Activated CD4-positive, alpha-beta T cell treated with anti-CD3 and anti-CD28 coated beads, Interleukin-2, Interleukin-6, amounts not matched to agents 100 ng/mL and 50 ng/mL, durations not matched to agents 16 hours and 8 hours (primary cell): Measurements from ENCODE around the gene CIBAR2.

ENCODE experiments used
- DNase-seq: peaks from one replicate; pipeline ENCODE4 v3.0.0-alpha.2; 2020

The CIBAR2 gene

DNA sequence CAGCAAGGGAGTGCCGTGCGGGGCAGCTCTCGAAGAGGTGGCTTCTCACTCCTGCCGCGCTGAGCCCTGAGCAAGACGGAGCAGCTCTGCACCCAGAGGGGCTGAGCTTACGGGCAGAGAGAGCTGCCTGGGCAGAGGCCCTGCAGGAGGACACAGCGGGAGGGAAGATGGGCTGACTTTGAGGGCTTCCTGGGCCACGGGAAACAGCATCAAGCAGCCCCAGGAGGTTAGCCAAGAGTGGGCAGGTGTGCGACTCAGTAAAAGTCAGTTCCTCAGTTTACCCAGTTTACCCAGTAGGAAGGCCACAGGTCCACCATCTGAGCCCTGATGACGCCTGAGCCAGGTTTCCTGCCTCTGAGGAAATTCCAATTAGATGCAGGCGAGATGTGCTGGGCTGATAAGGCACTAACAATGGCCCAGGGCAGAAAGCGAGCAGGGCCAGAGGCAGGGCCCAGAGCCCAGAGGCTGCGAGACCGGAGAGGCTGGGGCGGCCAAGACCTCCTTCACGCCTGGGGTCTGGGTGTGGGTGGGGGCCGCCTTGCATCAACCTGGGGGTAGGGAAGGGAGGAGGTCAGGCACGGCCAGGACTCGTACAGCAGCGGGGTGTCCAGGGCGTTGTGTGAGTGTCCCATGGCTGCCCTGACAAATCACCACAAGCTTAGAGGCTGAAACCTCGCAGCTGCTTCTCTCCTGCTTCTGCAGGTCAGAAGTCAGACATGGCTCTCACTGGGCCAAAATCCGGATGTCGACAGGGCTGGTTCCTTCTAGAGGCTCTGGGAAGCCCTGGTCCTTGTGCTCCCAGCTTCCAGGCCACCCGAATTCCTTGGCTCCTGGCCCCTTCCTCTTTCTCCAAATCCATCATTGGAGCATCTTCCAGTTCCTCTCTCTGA lies 32.0 kb upstream of the CIBAR2 start:
- no peak for DNase-seq

DNA sequence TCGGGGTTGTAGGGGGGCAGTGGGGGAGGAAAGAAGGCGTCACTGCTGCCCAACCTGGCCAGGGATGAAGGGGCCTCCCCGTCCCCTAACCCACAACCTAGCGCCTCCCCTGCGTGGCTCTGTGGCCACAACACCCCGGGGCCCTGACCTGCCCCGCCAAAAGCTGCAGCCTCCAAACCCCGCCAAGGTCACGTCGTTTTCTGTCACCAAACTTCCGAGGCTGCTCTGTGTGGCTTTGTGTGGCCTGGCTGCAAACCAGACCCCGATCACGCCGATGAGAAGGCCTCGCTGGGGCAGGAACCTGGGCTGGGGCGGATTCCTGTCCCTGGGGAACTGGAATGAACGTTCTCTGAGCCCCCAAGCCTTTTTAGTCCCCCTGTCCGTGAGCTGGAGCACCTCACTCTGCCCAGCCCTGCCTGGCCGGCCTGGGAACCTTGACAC lies 30.5 kb upstream of the CIBAR2 start:
- DNase-seq: no peak

- DNase-seq: no peak
Observed at GRCh38 chr16:85142129-85142513, 29.8 kb upstream of the CIBAR2 start.

GRCh38 chr16:85141491-85142128 lies 29.3 kb upstream of the CIBAR2 start:
- DNase-seq: no peak

DNA sequence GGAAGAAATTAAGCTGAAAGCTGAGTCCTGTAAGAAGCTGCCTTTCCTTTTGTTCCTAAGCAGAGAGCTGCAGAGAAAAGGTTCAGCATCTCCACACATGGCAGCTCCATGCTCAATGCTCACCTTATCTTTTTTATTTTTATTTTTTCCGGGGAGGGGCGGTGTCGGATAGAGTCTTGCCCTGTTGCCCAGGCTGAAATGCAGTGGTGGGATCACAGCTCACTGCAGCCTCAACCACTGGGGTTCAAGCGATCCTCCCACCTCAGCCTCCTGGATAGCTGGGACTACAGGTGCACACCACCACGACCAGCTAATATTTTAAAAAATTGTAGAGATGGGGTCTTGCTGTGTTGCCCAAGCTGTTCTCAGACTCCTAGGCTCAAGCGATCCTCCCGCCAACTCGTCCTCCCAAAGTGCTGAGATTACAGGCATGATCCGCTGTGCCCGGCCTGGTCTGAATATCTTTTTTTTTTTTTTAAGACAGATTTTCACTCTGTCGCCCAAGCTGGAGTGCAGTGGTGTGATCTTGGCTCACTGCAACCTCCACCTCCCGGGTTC lies 28.3 kb upstream of the CIBAR2 start:
- DNase-seq: no peak

DNA sequence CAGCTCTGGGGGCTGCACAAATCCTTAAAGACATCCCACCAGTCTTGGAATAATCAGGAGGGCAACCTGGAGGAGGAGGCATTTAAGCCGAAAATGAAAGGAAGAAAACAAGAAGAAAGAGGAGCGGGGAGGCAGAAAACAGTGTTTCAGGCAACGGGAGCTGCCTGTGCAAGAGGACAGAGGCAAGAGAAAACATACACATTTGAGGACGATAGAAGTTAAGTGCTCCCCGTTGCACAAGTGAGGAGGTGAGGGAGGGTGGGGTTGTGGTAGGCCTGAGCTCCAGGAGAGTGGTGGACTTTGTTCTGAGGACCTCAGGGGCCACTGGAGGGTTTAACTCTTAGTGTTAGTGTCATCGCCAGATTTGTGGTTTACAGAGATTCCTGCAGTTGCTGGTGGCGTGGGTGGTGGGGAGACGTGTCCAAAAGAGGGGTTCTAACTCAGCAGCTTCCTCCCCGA lies 27.6 kb upstream of the CIBAR2 start:
- DNase-seq: no peak

GRCh38 chr16:85138825-85139627 lies 26.8 kb upstream of the CIBAR2 start:
- no peak for DNase-seq

- DNase-seq: no peak
Observed at GRCh38 chr16:85138073-85138824, 26.0 kb upstream of the CIBAR2 start.

GRCh38 chr16:85137323-85138072 lies 25.2 kb upstream of the CIBAR2 start:
- DNase-seq: no peak

- no peak for DNase-seq
Observed at GRCh38 chr16:85136702-85137322, 24.5 kb upstream of the CIBAR2 start.

- no peak for DNase-seq
Observed at GRCh38 chr16:85136213-85136701, 24.0 kb upstream of the CIBAR2 start.

- no peak for DNase-seq
Observed at GRCh38 chr16:85134789-85135142, 22.5 kb upstream of the CIBAR2 start.

DNA sequence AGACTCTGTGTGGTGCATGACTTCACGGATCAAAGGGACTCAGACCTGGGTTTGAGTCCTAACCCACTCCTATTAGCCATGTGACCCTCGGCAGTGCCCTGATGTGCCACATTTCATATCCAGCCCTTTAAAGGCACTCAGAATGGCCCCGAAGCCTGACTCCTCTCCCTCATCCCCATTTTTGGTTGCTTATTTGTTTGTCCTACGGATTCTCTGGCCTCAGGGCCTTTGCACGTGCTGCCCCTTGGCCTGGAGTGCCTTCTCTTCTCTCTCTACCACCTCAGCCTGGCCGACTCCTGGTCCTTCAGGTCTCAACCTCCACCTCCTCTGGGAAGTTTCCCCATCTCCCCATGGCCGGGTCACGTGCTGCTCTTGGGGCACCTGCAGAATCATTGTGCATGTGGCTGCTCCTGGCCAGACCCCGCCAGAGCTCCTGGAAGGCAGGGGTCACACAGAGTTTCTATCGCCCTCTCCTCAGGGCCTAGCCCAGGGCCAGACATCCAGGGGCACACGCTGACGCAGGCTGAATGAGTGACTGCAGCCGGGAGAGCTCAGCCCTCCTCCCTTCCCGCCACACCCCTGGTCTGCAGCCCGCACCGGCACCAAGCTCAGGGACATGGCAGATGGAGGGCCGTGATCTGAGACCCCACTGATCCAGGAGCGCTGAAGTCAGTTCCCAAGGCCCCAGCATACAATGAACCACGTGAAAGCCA lies 22.0 kb upstream of the CIBAR2 start:
- no peak for DNase-seq

DNA sequence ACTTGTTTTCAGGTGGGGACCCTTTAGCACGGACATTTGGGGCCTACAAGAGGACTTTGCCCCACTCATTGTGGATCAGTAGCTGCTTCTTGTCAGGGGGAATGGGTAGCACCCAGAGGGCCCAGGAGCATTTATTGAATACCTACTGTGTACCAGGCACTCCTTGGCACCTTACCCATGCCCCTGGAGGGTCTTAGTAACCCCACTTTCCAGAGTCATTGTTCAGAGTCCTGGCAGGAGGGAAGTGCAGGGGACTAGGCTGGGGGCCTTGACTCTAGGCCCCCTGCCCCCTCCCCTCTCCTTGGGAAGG lies 21.0 kb upstream of the CIBAR2 start:
- no peak for DNase-seq

- DNase-seq: no peak
Observed at GRCh38 chr16:85132456-85133289, 20.4 kb upstream of the CIBAR2 start.

DNA sequence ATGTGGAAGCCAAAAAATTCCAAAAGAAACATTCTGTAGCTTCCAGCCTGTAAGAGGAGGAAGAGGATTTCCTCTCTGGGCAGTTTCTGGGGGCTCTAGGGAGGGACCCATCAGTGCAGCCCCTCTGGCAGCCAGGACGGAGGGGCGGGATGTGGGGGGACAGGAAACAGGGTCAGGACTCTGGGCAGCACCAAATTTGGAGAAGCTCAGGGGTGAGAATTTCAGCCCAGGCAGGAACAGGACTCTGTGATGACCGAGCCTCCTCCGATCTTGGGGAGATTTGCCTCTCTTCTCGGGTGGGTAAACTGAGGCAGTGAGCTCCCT lies 18.4 kb upstream of the CIBAR2 start:
- DNase-seq: no peak

DNA sequence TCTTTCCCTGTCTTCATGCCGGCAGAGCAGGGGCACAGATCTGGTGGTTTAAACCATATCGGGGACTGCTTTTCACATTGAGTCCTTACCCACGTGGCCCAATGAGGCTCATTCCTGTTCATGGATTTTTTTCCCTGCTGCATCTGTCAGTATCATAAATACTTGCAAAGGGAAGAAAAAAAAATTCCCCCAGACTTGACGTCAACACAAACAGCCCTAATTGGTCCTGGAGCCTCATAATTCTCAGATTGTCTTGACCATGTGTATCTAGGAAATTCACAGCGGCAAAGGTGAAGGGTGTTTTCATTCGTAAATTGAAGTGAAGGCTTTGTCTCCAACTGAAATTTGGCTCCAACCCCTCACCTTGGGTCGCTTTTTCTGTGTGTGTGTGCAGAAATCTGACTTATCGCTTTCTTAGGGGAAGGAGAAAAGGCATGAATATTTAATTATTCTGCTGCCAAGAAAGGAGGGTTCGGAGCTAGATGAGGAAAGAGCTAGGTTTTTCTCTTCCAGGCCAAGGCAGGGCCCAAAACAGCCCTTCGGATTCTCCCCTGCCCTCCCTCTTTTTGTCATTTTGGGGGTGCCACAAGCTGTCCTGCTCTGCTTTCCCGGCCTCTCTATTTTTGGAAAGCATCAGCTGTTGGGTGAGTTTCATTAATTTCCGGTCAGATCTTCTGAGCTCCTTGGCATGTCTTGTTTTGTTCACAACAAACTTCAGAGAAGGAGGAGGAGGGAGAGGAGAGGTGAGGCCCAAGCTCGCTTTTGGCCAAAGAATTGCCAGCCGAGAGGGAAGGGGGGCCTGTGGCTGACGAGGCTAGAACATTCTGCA lies 17.8 kb upstream of the CIBAR2 start:
- DNase-seq: no peak

DNA sequence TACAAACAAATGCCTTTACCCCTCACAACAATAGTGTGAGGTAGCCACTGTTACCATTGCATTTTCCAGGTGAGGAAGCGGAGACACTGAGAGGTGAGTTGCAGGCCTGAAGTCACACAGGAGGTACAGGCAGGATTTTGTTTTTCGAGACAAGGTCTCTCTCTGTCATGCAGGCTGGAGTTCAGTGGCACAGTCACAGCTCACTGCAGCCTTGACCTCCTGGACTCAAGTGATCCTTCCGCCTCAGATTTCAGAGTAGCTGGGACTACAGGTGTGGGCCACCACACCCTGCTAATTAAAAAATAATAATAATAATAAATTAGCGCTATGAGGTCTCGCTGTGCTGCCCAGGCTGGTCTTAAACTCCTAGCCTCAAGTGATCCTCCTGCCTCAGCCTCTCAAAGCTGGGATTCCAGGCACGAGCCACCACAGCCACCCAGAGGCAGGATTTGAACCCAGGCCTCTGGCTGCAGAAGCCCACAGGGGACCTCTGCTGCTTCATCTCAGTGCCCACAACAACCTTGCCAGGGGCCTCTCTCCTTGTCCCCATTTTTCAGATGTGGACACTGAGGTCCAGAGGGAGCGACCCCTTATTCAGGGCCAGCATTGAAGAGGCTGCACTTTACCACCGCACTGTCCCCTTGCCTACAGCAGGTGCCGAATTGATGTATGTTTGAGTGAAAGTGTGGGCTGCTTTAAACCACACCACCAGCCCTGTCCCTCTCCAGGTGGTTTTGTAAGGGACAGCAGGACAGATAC lies 16.0 kb upstream of the CIBAR2 start:
- DNase-seq: no peak
